MCF 10A (cell line): ENCODE measurements around the gene SPTBN2. TPM values are rescaled to one million over a fixed set of nuclear protein-coding genes. Genes with fewer than 3 reads are reported as not detected.

Source experiments
- Bru-seq: library from RNA; stranded (reverse); fragments of 400-500 nt; gene quantifications from one replicate; lab custom pipeline; 2021; lab: Mats Ljungman, UMichigan
- BruChase-seq, 2 experiments: library from RNA; stranded (reverse); fragments of 400-500 nt; gene quantifications; one replicate each; lab custom pipeline; 2021; lab: Mats Ljungman, UMichigan
- BruUV-seq: library from RNA; stranded (reverse); fragments of 400-500 nt; replicated peaks from 2 replicates; lab custom pipeline; 2021; lab: Mats Ljungman, UMichigan
- CTCF ChIA-PET: fragments of 300-600 bp; sonication (Branson Sonifier 250); formaldehyde crosslinking; extraction: SDS; loops from one replicate; lab custom pipeline; 2021; ENCODE audit warnings: antibody characterized with exemption, inconsistent platforms; lab: Yijun Ruan, JAX
- POLR2A ChIA-PET: fragments of 300-600, 350-650 bp; sonication (Branson Sonifier 250); formaldehyde crosslinking; extraction: SDS; loops from one replicate; lab custom pipeline; 2020; ENCODE audit warnings: antibody characterized with exemption, inconsistent platforms; lab: Yijun Ruan, JAX
- DNase-seq: peaks from one replicate; pipeline ENCODE4 v3.0.0-alpha.2; 2018; ENCODE audit not compliant: unreplicated experiment
- H3K27ac Mint-ChIP-seq: one replicate; pipeline ENCODE4 v1.8.0; 2022; ENCODE audit warnings: mild to moderate bottlenecking, low read depth, mixed read lengths; ENCODE audit not compliant: unreplicated experiment
- H3K27me3 Mint-ChIP-seq: one replicate; pipeline ENCODE4 v1.8.0; 2022; ENCODE audit warnings: mixed read lengths; ENCODE audit not compliant: insufficient read depth, unreplicated experiment
- H3K36me3 Mint-ChIP-seq: one replicate; pipeline ENCODE4 v1.8.0; 2022; ENCODE audit warnings: mild to moderate bottlenecking, moderate library complexity, mixed read lengths; ENCODE audit not compliant: insufficient read depth, unreplicated experiment
- H3K4me1 Mint-ChIP-seq: one replicate; pipeline ENCODE4 v1.8.0; 2022; ENCODE audit warnings: mixed read lengths; ENCODE audit not compliant: insufficient read depth, unreplicated experiment
- H3K4me3 Mint-ChIP-seq: one replicate; pipeline ENCODE4 v1.8.0; 2022; ENCODE audit warnings: mild to moderate bottlenecking, moderate library complexity, mixed read lengths; ENCODE audit not compliant: unreplicated experiment
- H3K9me3 Mint-ChIP-seq: one replicate; pipeline ENCODE4 v1.8.0; 2022; ENCODE audit warnings: mixed read lengths; ENCODE audit not compliant: unreplicated experiment
- CTCF ChIP-seq: fragments of 200-600 bp; IDR thresholded peaks from one replicate; pipeline ENCODE4 v1.8.0; 2022; ENCODE audit warnings: antibody characterized with exemption, mild to moderate bottlenecking; ENCODE audit not compliant: unreplicated experiment
- intact Hi-C: fragments of 100-400 bp; cut with micrococcal nuclease; formaldehyde crosslinking; loops from 2 replicates; pipeline ENCODE4 v1.14.1; 2022
- long read RNA-seq: library from polyadenylated mRNA; stranded (forward); transcript quantifications from one replicate; pipeline ENCODE4 v2.0.0, GENCODE V29; 2022
- total RNA-seq: library from RNA; stranded (reverse); gene quantifications from 2 replicates; pipeline ENCODE4 v1.2.3, GENCODE V29; 2022

Gene SPTBN2
- total RNA-seq (46.9 and 47.2 TPM in 2 replicates), Bru-seq, nascent RNA (percentile 55 among the genes with signal in this experiment), BruChase-seq, experiment 1, labeled RNA remaining after a 6-hour chase (percentile 68 among the genes with signal in this experiment), BruChase-seq, experiment 2, labeled RNA remaining after a 2-hour chase (percentile 58 among the genes with signal in this experiment)
- long read RNA-seq, full-length matches to known transcripts, result 1 of 15 reads
- long read RNA-seq, partial matches to known transcripts, result 11 of 15 reads
- long read RNA-seq, other reads (novel, unspliced or antisense), result 3 of 15 reads

GRCh38 chr11:66728693-66729385 is at the start of gene SPTBN2:
Gene SPTBN2 (minus strand): TSS chr11:66729216. CDS start chr11:66721240, 7,976 bp downstream.
- Mint-ChIP-seq H3K4me3 (peak within 1 kb of the TSS; percentile 80), H3K36me3 (no peaks in the 10 kb centered on the region), H3K4me1 (peaks cover 18% of the 10 kb centered on the region), H3K27me3 (no peaks in the 10 kb centered on the region), H3K9me3 (no peaks in the 10 kb centered on the region), H3K27ac (peak within 1 kb of the TSS; percentile 76)
- BruUV-seq, result no TSS peak
- ChIA-PET CTCF (interaction anchor here (1.1 kb wide), 1 partner anchor 14 kb away, joined by 3 read pairs; no protein-coding TSS in a partner anchor), POLR2A (interaction anchor here (0.6 to 4.1 kb wide), 6 partner anchors 8 to 508 kb away, joined by 3 to 34 read pairs (median 4); a partner anchor contains a TSS)
- intact Hi-C loops, result loop anchor here (10.0 kb wide), 1 partner anchor 106 kb away; no protein-coding TSS in a partner anchor
- DNase-seq, result no peak
- no peak for TF ChIP-seq CTCF

GRCh38 chr11:66768818-66769217 is 39.8 kb upstream of the SPTBN2 start:
- H3K36me3 Mint-ChIP-seq, result peaks cover 12% of the 10 kb centered on the region
- H3K27ac Mint-ChIP-seq, result peak overlapping the region; percentile 90
- BruUV-seq, result no TSS peak
- peak; percentile 79 for DNase-seq
- H3K4me1 Mint-ChIP-seq, result peaks cover 38% of the 10 kb centered on the region
- H3K4me3 Mint-ChIP-seq, result peak overlapping the region; percentile 53
- POLR2A ChIA-PET, result interaction anchor here (0.7 to 11.9 kb wide), 25 partner anchors 9 to 582 kb away, joined by 3 to 145 read pairs (median 4); partner anchors contain the start of genes RBM4B, RCE1 and SPTBN2
- intact Hi-C loops, result no loop called here
- no peak for TF ChIP-seq CTCF
- H3K9me3 Mint-ChIP-seq, result no peaks in the 10 kb centered on the region
- CTCF ChIA-PET, result interaction anchor here (0.8 to 1.4 kb wide), 5 partner anchors 12 to 383 kb away, joined by 3 to 10 read pairs (median 6); no protein-coding TSS in a partner anchor
- H3K27me3 Mint-ChIP-seq, result no peaks in the 10 kb centered on the region

GRCh38 chr11:66768088-66768521 is 39.1 kb upstream of the SPTBN2 start:
- Mint-ChIP-seq H3K27me3 (no peaks in the 10 kb centered on the region), H3K27ac (peak overlapping the region; percentile 90), H3K4me1 (peaks cover 38% of the 10 kb centered on the region), H3K9me3 (no peaks in the 10 kb centered on the region), H3K36me3 (peaks cover 13% of the 10 kb centered on the region), H3K4me3 (peak overlapping the region; percentile 53)
- no peak for TF ChIP-seq CTCF
- POLR2A ChIA-PET, result interaction anchor here (0.6 to 11.9 kb wide), 23 partner anchors 8 to 606 kb away, joined by 3 to 145 read pairs (median 6); partner anchors contain the start of genes CLCF1, RBM4B, RCE1 and SPTBN2
- intact Hi-C loops, result no loop called here
- CTCF ChIA-PET, result interaction anchor here (0.7 to 1.4 kb wide), 8 partner anchors 12 to 382 kb away, joined by 3 to 10 read pairs (median 6); no protein-coding TSS in a partner anchor
- peak; percentile 92 for DNase-seq
- no TSS peak for BruUV-seq
